ENCODE measurements around the gene SPATA46. TPM values are rescaled to one million over a fixed set of nuclear protein-coding genes. Genes with fewer than 3 reads are reported as not detected.

SPATA46 gene
- total and polyA plus RNA-seq, 2 experiments from 2014 or later, result not detected

DNA sequence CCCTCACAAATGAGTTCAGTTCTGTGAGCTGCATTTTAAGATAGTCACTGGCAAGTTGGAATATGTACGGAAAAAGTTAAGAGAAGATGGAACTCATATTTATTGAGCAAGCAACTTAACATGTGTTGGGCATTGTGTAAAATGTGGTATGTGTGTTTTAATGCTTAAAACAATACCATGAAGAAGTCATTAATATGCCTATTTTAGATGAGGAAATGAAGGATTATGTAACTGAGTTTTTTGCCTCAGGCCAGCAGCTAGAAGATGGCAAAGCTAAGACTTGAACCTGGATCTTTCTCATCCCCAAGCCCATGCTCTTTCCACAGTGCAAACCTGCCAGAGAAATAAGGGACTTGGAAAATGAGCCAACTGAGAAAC is 48.9 kb downstream of the SPATA46 start:
- H3K27ac ChIP-seq, result no peak overlapping the region
- no peak for TF ChIP-seq EZH2phosphoT487 (IDR thresholded peaks at IDR 0.05; ENCODE audit: low read depth, severe bottlenecking, unreplicated experiment)
- no peak for TF ChIP-seq EZH2 (IDR thresholded peaks at IDR 0.05; ENCODE audit: borderline replicate concordance)
- TF ChIP-seq, protein P1, sequence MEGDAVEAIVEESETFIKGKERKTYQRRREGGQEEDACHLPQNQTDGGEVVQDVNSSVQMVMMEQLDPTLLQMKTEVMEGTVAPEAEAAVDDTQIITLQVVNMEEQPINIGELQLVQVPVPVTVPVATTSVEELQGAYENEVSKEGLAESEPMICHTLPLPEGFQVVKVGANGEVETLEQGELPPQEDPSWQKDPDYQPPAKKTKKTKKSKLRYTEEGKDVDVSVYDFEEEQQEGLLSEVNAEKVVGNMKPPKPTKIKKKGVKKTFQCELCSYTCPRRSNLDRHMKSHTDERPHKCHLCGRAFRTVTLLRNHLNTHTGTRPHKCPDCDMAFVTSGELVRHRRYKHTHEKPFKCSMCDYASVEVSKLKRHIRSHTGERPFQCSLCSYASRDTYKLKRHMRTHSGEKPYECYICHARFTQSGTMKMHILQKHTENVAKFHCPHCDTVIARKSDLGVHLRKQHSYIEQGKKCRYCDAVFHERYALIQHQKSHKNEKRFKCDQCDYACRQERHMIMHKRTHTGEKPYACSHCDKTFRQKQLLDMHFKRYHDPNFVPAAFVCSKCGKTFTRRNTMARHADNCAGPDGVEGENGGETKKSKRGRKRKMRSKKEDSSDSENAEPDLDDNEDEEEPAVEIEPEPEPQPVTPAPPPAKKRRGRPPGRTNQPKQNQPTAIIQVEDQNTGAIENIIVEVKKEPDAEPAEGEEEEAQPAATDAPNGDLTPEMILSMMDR (IDR thresholded peaks at IDR 0.05; ENCODE audit: poor library complexity), result no peak
- no peaks in the 10 kb centered on the region for H3K79me2 ChIP-seq
- 91% methylated on average over 1 of the region's 1 CpG for WGBS (ENCODE audit: low lambda C conversion rate, missing lambda C conversion rate)
- H3K9me3 ChIP-seq (ENCODE audit: low read depth), result no peaks in the 10 kb centered on the region
- H3K4me2 ChIP-seq, result no peak overlapping the region
- no peaks in the 10 kb centered on the region for H4K20me1 ChIP-seq (ENCODE audit: insufficient read depth, poor library complexity, severe bottlenecking)
- no peaks in the 10 kb centered on the region for H3K4me1 ChIP-seq (ENCODE audit: insufficient read depth)
- no peaks in the 10 kb centered on the region for H3K36me3 ChIP-seq (replicated peaks; ENCODE audit: insufficient read depth, low read depth)
- DNase-seq (ENCODE audit: low spot score), result no peak
- no peak overlapping the region for H3K4me3 ChIP-seq
- H2AFZ ChIP-seq, result no peak overlapping the region
- H3K9me2 ChIP-seq (replicated peaks; ENCODE audit: insufficient read depth), result no peaks in the 10 kb centered on the region
- H3K27me3 ChIP-seq, result no peaks in the 10 kb centered on the region

DNA sequence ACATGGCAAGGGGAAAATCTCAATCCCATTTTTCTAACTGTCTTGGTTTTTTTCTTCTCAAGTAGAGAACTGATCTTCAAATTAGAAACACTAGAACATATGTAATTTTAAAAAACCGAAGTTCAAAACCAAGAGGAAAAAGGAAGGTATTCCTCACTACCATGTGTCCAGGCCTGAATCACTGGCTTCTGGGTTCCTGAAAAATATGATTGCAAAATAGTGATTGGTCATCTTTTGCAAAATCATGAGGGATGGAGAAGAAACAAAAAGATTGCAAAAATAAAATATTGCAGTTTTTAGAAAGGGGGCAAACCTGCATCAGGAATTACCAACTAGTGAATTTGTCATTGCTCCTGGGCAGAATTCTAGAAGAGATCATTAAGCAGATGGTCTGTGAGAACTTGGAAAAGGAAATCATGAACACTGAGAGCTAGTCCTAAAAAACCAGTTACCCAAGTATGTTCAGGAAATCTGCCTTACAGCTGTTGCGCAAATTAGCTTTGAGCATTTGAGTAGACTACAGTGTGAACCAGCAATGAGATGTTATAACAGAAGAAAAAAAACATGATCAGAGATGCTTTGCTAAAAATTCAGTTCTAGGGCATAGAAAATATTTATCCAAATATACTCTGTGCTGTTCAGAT is 49.4 kb downstream of the SPATA46 start:
- no peak overlapping the region for H3K4me2 ChIP-seq
- H3K9me3 ChIP-seq (ENCODE audit: low read depth), result no peaks in the 10 kb centered on the region
- H4K20me1 ChIP-seq (ENCODE audit: insufficient read depth, poor library complexity, severe bottlenecking), result no peaks in the 10 kb centered on the region
- no peaks in the 10 kb centered on the region for H3K9me2 ChIP-seq (replicated peaks; ENCODE audit: insufficient read depth)
- no peaks in the 10 kb centered on the region for H3K4me1 ChIP-seq (ENCODE audit: insufficient read depth)
- 98% methylated on average over 2 of the region's 2 CpGs for whole genome bisulfite sequencing (ENCODE audit: low lambda C conversion rate, missing lambda C conversion rate)
- no peak overlapping the region for H3K4me3 ChIP-seq
- no peaks in the 10 kb centered on the region for H3K79me2 ChIP-seq
- no peak for DNase-seq (ENCODE audit: low spot score)
- H3K27me3 ChIP-seq, result no peaks in the 10 kb centered on the region
- H2AFZ ChIP-seq, result no peak overlapping the region
- no peak overlapping the region for H3K27ac ChIP-seq
- TF ChIP-seq EZH2 (IDR thresholded peaks at IDR 0.05; ENCODE audit: borderline replicate concordance) (no peak), EZH2phosphoT487 (IDR thresholded peaks at IDR 0.05; ENCODE audit: low read depth, severe bottlenecking, unreplicated experiment) (no peak)
- TF ChIP-seq, protein P1 (IDR thresholded peaks at IDR 0.05; ENCODE audit: poor library complexity), result no peak
- H3K36me3 ChIP-seq (replicated peaks; ENCODE audit: insufficient read depth, low read depth), result no peaks in the 10 kb centered on the region

DNA sequence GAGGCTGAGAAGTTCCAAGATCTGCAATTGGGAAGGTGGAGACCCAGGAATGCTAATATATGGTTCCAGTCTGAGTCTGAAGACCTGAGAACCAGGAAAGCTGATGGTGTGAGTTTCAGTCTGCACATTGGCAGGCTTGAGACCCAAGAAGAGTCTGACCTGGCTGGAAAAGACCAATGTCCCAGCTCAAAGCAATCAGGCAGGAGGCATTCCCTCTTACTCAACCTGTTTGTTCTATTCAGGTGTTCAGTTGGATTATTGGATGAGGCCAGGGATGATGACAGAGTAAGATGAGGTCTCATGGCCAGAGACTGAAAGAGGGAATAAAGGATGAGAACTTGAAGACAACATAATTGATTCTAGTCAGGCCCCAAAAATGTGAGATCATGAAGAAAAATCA is 50.1 kb downstream of the SPATA46 start:
- Histone ChIP-seq H3K4me2 (no peak overlapping the region), H4K20me1 (ENCODE audit: insufficient read depth, poor library complexity, severe bottlenecking) (no peaks in the 10 kb centered on the region), H3K4me3 (no peak overlapping the region), H2AFZ (no peak overlapping the region), H3K27me3 (no peaks in the 10 kb centered on the region), H3K27ac (no peak overlapping the region), H3K4me1 (ENCODE audit: insufficient read depth) (no peaks in the 10 kb centered on the region), H3K79me2 (no peaks in the 10 kb centered on the region), H3K36me3 (replicated peaks; ENCODE audit: insufficient read depth, low read depth) (no peaks in the 10 kb centered on the region), H3K9me3 (ENCODE audit: low read depth) (no peaks in the 10 kb centered on the region), H3K9me2 (replicated peaks; ENCODE audit: insufficient read depth) (no peaks in the 10 kb centered on the region)
- TF ChIP-seq, protein P1 (IDR thresholded peaks at IDR 0.05; ENCODE audit: poor library complexity), result no peak
- no peak for TF ChIP-seq EZH2 (IDR thresholded peaks at IDR 0.05; ENCODE audit: borderline replicate concordance)
- no peak for TF ChIP-seq EZH2phosphoT487 (IDR thresholded peaks at IDR 0.05; ENCODE audit: low read depth, severe bottlenecking, unreplicated experiment)
- DNase-seq (ENCODE audit: low spot score), result no peak

All from hepatocyte (in vitro differentiated cells).